HL-60 (cell line): Measurements from ENCODE around the gene NEGR1.

Source experiments
- CTCF ChIP-seq: IDR thresholded peaks from one replicate; pipeline ENCODE4 v1.5.1; 2011; ENCODE audit warnings: low read length, control low read depth, inconsistent platforms; ENCODE audit not compliant: insufficient read depth
- POLR2AphosphoS5 ChIP-seq: IDR thresholded peaks from 2 replicates; pipeline ENCODE4 v1.6.1; 2012; ENCODE audit warnings: low read depth

GRCh38 chr1:71706029-71706671 lies 576.2 kb downstream of the NEGR1 start:
- TF ChIP-seq POLR2AphosphoS5 (no peak), CTCF (no peak)
